ENCODE measurements around the gene PRDM4. TPM values are rescaled to one million over a fixed set of nuclear protein-coding genes. Genes with fewer than 3 reads are reported as not detected.

Gene PRDM4
- total and polyA plus RNA-seq, 2 of the 13 experiments (the other 11 are each of a cell fraction or from before 2014, with no cell fraction given) = 9.9 to 15.3 TPM

GRCh38 chr12:107782067-107782466 is 21.1 kb upstream of the PRDM4 start:
- H3K27ac ChIP-seq (ENCODE audit: extremely low read length, insufficient read depth, low read length) = no peak overlapping the region
- H3K9me3 ChIP-seq (ENCODE audit: low read length) = no peaks in the 10 kb centered on the region
- WGBS (ENCODE audit: low lambda C conversion rate) = 8% methylated on average over 2 of the region's 2 CpGs
- no peaks in the 10 kb centered on the region for H4K20me1 ChIP-seq (ENCODE audit: insufficient read depth, low read length)
- BruUV-seq (replicated peaks) = no TSS peak
- DNase-seq (ENCODE audit: low spot score) (no peak), ATAC-seq (no peak), FAIRE-seq (no peak)
- no peaks in the 10 kb centered on the region for H3K79me2 ChIP-seq (ENCODE audit: insufficient read depth, low read length)
- ChIA-PET POLR2A (no interaction called here), CTCF (ENCODE audit: low intra/inter-chr PET ratio, low total read pairs) (no interaction called here)
- H3K9ac ChIP-seq (ENCODE audit: insufficient read depth, low read depth, low read length) = no peak overlapping the region
- no peaks in the 10 kb centered on the region; the same call in 1 of the 2 replicates for H3K4me1 ChIP-seq (ENCODE audit: insufficient read depth, low read length)
- H2AFZ ChIP-seq (ENCODE audit: low read length) = no peak overlapping the region
- intact Hi-C loops (cut with micrococcal nuclease; ENCODE audit: unreplicated experiment) (no loop called here), in situ Hi-C loops (cut with HindIII; ENCODE audit: extremely low pct_ligation_motif_present, low pct_unique_long_range_greater_than_20kb) (no loop called here)
- no peak overlapping the region for H3K4me3 ChIP-seq (replicated peaks in 1 of 3; ENCODE audit: insufficient read depth in 1 of 3, low read depth in 2 of 3, low read length in 3 of 3)
- H3K36me3 ChIP-seq (replicated peaks in 1 of 2; ENCODE audit: control insufficient read depth in 1 of 2, insufficient read depth in 2 of 2, low read length in 2 of 2) = no peaks in the 10 kb centered on the region
- H3K4me2 ChIP-seq (ENCODE audit: low read depth, low read length) = no peak overlapping the region
- peaks cover 0 to 6% of the 10 kb centered on the region in 2 experiments; a peak in 2 of 5 replicates for H3K27me3 ChIP-seq (ENCODE audit: control insufficient read depth in 1 of 2, insufficient read depth in 2 of 2, low read length in 2 of 2)
- TF ChIP-seq ZSCAN30 (CRISPR knock-in tag; IDR thresholded peaks at IDR 0.05) = no peak
- no peak for TF ChIP-seq ZFP41 (CRISPR knock-in tag; IDR thresholded peaks at IDR 0.05; ENCODE audit: borderline replicate concordance)
- no peak for TF ChIP-seq ATF5 (CRISPR knock-in tag; IDR thresholded peaks at IDR 0.05; ENCODE audit: low read depth)
- TF ChIP-seq JUN (CRISPR knock-in tag; IDR thresholded peaks at IDR 0.05) = no peak
- no peak for TF ChIP-seq ZNF557 (CRISPR knock-in tag; IDR thresholded peaks at IDR 0.05)
- TF ChIP-seq UBTF (CRISPR knock-in tag; IDR thresholded peaks at IDR 0.05) = no peak
- TF ChIP-seq, protein P1, sequence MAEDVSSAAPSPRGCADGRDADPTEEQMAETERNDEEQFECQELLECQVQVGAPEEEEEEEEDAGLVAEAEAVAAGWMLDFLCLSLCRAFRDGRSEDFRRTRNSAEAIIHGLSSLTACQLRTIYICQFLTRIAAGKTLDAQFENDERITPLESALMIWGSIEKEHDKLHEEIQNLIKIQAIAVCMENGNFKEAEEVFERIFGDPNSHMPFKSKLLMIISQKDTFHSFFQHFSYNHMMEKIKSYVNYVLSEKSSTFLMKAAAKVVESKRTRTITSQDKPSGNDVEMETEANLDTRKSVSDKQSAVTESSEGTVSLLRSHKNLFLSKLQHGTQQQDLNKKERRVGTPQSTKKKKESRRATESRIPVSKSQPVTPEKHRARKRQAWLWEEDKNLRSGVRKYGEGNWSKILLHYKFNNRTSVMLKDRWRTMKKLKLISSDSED (CRISPR knock-in tag; IDR thresholded peaks at IDR 0.05) = no peak
- no peak for TF ChIP-seq ZNF687 (CRISPR knock-in tag; IDR thresholded peaks at IDR 0.05)
- TF ChIP-seq ZFP1 (CRISPR knock-in tag; IDR thresholded peaks at IDR 0.05) = no peak
- TF ChIP-seq, protein P2, sequence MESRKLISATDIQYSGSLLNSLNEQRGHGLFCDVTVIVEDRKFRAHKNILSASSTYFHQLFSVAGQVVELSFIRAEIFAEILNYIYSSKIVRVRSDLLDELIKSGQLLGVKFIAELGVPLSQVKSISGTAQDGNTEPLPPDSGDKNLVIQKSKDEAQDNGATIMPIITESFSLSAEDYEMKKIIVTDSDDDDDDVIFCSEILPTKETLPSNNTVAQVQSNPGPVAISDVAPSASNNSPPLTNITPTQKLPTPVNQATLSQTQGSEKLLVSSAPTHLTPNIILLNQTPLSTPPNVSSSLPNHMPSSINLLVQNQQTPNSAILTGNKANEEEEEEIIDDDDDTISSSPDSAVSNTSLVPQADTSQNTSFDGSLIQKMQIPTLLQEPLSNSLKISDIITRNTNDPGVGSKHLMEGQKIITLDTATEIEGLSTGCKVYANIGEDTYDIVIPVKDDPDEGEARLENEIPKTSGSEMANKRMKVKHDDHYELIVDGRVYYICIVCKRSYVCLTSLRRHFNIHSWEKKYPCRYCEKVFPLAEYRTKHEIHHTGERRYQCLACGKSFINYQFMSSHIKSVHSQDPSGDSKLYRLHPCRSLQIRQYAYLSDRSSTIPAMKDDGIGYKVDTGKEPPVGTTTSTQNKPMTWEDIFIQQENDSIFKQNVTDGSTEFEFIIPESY (CRISPR knock-in tag; IDR thresholded peaks at IDR 0.05) = no peak
- TF ChIP-seq, protein P3, sequence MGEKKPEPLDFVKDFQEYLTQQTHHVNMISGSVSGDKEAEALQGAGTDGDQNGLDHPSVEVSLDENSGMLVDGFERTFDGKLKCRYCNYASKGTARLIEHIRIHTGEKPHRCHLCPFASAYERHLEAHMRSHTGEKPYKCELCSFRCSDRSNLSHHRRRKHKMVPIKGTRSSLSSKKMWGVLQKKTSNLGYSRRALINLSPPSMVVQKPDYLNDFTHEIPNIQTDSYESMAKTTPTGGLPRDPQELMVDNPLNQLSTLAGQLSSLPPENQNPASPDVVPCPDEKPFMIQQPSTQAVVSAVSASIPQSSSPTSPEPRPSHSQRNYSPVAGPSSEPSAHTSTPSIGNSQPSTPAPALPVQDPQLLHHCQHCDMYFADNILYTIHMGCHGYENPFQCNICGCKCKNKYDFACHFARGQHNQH (CRISPR knock-in tag; IDR thresholded peaks at IDR 0.05) = no peak
- no peak for TF ChIP-seq NBN (conservative IDR thresholded peaks at IDR 0.05)
